DMS 273 (cell line): ENCODE measurements around the gene PKP2.

Experiments
- DNase-seq: peaks from one replicate; lab custom pipeline; 2025; ENCODE audit not compliant: unreplicated experiment; lab: John Stamatoyannopoulos, UW

PKP2 gene

DNA sequence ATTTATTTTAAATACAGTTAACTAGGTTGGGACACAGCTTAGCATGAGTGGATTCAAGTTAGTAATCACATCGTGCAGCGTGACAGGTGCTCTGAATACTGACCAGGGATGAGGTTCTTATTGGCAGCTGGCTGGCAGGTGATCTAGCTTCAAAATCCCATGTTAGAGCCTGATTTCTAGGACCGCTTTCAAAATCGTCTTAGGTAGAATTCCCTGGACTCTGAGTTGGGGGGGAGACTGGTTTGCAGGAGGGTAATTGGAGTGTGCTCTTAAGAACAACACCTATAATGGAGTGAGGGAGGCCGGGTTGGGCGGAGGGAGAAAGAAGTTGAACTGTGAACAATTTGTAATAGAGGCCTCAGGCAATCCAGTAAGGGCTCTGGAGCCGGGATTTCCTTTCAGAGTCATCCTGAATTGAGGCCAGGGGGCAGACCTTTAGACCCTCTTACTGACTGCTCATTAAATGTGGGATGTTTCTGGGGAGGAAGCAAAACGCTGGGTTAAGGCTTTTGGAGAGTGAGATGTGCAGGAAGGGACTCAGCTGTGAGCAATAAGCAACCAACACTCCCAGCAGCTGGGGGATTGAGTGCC lies 140.0 kb downstream of the PKP2 start:
- peak; percentile 35 for DNase-seq

DNA sequence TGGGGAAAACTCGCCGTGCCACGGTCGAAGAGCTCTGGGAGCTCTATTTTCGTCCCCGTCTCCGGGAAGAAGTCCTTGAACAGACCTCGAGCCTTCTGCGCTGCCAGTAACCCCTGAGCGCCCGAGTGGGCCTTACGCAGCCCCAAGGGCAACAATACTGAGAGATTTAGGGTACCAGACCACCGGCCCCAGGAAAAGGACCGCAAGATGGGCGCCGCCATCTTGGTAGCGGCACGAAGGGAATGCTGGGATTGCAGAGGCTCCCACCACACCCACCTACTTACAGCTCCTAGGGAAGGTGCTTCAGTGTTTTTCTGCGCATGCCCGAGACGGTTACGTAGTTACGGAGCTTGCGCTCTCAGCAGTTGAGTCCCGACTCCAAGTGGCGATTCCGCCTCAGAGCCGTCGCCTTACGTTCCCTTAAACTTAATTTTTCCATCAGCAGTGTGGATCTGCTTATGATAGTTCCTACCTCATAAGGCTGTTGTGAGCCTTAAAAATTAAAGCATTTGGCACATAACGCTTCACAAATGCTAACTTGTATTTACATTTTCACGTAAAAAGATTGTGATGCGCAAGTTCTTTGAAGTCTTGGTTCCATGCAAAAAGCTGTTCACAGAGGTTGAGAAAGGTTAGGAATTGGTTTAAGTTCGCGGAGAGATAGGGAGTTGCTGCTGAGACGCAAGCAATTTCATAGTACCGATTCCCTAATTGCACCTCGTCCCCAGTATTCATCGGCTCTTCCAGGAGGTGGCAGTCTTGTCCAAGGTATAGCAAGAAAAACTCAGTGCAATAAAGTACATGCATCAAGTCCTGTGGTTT lies 140.7 kb downstream of the PKP2 start, which contains the start of gene YARS2:
TSS of gene YARS2 (minus strand) at position 244 of the 822 bp plus-strand sequence. CDS start at position 221, 23 bp downstream.
- DNase-seq, result peak; percentile 97

DNA sequence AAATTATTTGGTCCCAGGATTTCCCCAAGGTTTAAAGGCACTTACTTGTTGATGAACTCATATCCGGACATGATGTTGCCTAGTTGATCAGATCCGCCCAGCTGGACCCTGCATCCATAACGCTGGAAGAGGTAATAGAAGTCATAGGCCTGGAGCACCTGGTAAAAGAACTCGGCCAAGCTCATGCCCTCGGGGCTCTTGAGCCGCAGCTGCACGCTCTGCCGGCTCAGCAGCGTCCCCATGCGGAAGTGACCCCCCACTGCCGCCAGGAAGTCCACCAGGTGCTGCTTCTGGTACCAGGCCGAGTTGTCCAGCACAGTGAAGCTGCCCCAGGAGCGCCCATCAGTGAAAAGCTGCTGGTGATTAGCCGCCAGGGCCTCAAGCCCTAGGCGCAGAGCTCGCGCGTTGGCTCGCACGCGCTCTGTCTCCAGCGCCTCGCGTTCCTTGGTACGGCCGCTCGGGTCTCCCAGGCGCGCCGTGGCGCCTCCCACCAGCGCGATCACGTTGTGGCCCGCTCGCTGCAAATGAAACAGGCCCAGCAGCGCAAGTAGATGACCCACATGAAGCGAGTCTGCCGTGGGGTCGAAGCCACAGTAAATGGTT lies 141.4 kb downstream of the PKP2 start:
- peak; percentile 82 for DNase-seq

DNA sequence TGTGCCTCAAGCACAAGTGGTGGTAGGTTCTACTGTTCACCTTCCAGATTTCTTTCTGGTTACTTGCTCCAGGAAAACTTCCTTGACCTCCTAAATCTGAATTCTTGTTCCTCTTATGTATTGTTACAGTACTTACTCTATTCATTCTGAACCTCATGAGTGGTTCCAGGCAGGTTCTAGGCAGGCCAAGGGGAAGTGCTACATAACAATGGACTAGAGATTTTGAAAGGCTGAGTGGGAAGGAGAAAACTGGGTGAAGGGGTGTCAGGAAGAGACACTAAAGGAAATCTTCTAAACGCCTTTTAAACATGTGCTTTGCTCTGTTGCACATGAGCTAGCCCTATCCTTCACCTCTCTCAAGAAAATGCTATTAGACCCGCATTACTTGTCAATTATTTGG lies 142.5 kb downstream of the PKP2 start:
- no peak for DNase-seq

DNA sequence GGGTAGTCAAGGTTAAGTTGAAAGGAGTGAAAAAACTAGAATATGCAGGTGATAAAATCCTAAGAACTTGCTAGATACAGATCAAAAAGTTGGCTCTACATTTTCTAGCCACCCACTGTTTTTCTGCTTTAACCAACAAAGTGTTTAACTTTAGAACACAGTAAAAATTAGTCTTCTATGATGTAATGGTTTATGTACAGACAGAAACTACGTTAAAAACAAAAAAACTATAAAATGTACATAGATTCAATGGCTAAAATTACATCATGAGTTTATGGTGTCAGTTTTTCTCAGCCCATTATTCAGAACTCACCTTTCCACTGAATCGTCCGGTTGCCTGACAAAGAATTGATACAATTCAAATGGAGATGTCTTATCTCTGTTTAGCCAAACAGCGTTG lies 143.0 kb downstream of the PKP2 start:
- no peak for DNase-seq

DNA sequence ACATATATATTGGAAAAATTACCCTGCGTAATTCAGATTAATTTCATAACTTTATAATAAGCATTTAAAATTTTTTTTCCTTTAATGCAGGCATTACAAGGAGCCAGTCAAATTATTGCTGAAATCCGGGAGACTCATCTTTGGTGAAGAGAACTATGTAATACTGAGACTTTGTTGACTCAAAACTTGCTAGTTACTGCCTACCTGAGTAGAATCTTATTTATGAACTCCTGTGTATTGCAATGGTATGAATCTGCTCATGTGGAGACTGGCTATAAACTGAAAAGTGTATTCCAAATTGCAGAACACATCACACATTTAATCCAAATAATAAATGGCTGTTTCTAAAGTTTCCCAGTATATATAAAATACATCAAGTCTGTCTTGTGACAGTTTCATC lies 153.3 kb downstream of the PKP2 start:
- DNase-seq, result no peak

DNA sequence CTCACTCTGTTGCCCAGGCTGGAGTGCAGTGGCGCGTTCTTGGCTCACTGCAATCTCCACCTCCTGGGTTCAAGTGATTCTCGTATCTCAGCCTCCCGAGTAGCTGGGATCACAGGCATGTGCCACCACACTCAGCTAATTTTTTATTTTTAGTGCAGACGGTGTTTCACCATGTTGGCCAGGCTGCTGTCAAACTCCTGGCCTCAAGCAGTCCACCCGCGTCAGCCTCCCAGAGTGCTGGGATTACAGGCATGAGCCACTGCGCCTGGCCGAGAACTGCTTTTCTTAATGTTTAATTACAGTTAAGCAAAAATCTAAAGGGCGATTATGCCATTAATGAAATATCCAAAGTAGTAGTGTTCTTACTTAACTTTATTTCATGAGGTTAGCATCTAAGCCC lies 154.4 kb downstream of the PKP2 start:
- no peak for DNase-seq
